ENCODE measurements around the gene RFK.

GRCh38 chr9:76366275-76366674 is 28.0 kb downstream of the RFK start:
- TF ChIP-seq CTCF (IDR thresholded peaks at IDR 0.05; ENCODE audit: insufficient read depth, low read depth, low read length) (no peak), EZH2 (IDR thresholded peaks at IDR 0.05; ENCODE audit: insufficient read depth, low read length) (no peak)
